Measurements from ENCODE around the gene SPDYE6. TPM values are rescaled to one million over a fixed set of nuclear protein-coding genes. Genes with fewer than 3 reads are reported as not detected.
"Not testable (repeated sequence)": the region's sequence is repeated elsewhere in the genome, so short reads cannot be mapped to it uniquely, and the experiment has no call there.

SPDYE6 gene, protein sequence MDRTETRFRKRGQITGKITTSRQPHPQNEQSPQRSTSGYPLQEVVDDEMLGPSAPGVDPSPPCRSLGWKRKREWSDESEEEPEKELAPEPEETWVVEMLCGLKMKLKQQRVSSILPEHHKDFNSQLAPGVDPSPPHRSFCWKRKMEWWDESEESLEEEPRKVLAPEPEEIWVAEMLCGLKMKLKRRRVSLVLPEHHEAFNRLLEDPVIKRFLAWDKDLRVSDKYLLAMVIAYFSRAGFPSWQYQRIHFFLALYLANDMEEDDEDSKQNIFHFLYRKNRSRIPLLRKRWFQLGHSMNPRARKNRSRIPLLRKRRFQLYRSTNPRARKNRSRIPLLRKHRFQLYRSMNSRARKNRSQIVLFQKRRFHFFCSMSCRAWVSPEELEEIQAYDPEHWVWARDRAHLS
- not detected in 2 replicates for total RNA-seq

DNA sequence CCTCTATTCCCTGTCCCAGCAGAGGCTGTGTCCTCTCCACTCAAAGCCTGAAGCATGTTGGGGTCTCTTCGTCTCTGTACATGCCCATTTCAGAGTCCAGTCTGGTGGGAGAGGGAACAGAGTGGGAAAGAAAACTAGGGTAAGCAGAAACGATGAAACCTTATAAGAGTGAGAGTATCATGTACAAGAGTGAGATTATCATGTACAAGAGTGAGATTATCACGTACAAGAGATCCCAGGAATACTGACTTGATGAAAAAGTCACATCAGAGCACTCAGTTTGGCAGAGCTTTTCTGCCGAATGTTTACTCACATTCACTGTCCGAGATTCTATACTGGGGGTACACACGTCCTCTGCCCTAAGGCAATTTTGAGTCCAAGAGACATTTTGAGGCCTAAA, at the start of gene SPDYE6:
TSS of gene SPDYE6 (minus strand) at position 101 of the 400 bp plus-strand sequence. CDS start 421 bp downstream, outside the sequence.
- DNase-seq (ENCODE audit: low spot score); H3K36me3 Mint-ChIP-seq (ENCODE audit: low read depth); H3K27me3 Mint-ChIP-seq (ENCODE audit: low read depth); H3K4me1 Mint-ChIP-seq (ENCODE audit: low read depth); H3K27ac Mint-ChIP-seq; intact Hi-C loops (cut with micrococcal nuclease); H3K9me3 Mint-ChIP-seq; H3K4me3 Mint-ChIP-seq (ENCODE audit: low read depth): not testable (repeated sequence)

DNA sequence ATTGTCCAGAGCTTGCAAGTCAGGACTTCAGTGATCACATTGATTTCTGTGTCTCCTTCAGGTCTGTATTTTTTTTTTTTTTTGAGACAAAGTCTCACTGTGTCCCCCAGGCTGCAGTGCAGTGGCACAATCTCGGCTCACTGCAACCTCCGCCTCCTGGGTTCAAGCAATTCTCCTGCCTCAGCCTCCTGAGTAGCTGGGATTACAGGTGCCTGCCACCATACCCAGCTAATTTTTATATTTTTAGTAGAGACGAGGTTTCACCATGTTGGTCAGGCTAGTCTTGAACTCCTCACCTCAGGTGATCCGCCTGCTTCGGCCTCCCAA, 48.6 kb upstream of the SPDYE6 start:
- H3K27me3 Mint-ChIP-seq (ENCODE audit: low read depth); intact Hi-C loops (cut with micrococcal nuclease): not testable (repeated sequence)
- H3K36me3 Mint-ChIP-seq (ENCODE audit: low read depth): peaks cover 81% of the 10 kb centered on the region

DNA sequence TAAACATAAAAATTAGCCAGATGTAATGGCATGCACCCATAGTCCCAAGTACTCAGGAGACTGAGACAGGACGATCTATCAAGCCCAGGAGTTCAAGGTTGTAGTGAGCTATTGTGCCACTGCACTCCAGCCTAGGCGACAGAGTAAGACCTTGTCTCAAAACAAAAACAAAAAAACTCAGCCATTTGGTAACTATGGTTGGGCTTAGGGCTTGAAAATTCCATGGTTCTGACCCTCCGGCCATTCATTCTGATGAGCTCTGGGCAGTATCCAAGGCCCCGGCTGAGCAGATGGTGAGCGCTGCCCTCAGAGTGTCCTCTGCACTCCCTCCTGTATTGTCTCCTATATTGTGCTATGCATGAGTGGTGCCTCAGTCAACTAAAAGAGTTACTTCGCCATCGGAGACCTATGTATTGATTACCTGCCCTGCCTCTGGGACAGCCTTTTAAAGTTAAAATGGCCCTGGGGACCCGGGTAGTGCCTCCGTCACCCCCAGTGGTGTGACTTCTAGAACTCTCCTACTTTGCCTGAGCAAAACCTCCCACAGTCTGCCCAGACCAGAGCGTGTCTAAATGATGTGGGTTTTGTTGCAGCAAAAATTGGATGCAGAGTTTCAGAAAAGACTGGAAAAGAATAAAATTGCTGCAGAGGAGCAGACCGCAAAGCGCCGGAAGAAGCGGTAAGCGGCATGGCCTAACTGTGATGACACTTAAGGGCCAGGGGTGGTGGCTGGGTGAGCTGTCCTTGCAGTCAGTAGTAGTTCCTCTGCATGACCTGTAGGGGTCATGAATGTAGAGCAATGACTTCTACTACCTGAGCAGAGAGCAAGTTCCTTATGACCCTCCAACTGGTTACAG, 48.0 kb upstream of the SPDYE6 start:
- Mint-ChIP-seq H3K4me3 (ENCODE audit: low read depth) (no peak overlapping the region), H3K27me3 (ENCODE audit: low read depth) (no peaks in the 10 kb centered on the region), H3K4me1 (ENCODE audit: low read depth) (no peaks in the 10 kb centered on the region), H3K9me3 (no peaks in the 10 kb centered on the region), H3K27ac (no peak overlapping the region), H3K36me3 (ENCODE audit: low read depth) (peaks cover 81% of the 10 kb centered on the region)
- no peak for DNase-seq (ENCODE audit: low spot score)
- intact Hi-C loops (cut with micrococcal nuclease): no loop called here

More for the DNA sequence above, 48.6 kb upstream of the SPDYE6 start:
- not testable (repeated sequence) for H3K27ac Mint-ChIP-seq; H3K9me3 Mint-ChIP-seq; H3K4me3 Mint-ChIP-seq (ENCODE audit: low read depth); DNase-seq (ENCODE audit: low spot score); H3K4me1 Mint-ChIP-seq (ENCODE audit: low read depth)

DNA sequence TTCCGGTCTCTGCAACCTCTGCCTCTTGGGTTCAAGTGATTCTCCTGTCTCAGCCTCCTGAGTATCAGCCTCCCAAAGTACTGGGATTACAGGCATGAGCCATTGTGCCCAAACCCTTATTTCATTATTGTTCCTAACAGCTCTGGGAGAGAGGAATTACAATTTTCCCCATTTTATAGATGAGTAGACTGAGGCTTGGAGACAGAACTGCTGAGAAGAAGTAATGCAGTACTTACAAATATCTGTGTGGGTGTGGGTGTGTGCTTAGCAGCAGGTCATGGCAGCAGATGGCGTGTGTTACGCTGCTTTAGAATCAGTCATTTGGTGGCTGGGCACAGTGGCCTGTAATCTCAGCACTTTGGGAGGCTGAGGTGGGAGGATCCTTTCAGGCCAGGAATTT, 47.3 kb upstream of the SPDYE6 start:
- H3K36me3 Mint-ChIP-seq (ENCODE audit: low read depth): peaks cover 80% of the 10 kb centered on the region
- H3K27ac Mint-ChIP-seq: no peak overlapping the region
- no peaks in the 10 kb centered on the region for H3K9me3 Mint-ChIP-seq
- intact Hi-C loops (cut with micrococcal nuclease): no loop called here
- H3K4me1 Mint-ChIP-seq (ENCODE audit: low read depth): no peaks in the 10 kb centered on the region
- no peaks in the 10 kb centered on the region for H3K27me3 Mint-ChIP-seq (ENCODE audit: low read depth)
- H3K4me3 Mint-ChIP-seq (ENCODE audit: low read depth): no peak overlapping the region
- DNase-seq (ENCODE audit: low spot score): no peak

DNA sequence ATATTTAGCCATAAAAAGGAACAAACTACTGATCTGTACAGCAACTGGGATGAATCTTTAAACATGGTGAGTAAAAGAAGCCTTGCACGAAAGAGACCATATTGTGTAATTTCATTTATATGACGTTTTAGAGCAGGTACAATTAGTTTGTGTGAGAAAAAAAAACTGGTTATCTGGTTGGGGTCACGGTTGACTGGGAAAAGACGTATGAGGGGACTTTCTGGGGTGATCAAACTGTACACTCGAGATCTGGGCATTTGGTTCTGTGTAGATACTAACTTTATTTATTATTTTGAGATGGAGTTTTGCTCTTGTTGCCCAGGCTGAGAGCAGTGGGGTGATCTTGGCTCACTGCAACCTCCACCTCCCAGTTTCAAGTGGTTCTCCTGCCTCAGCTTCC, 44.1 kb upstream of the SPDYE6 start:
- H3K9me3 Mint-ChIP-seq: no peaks in the 10 kb centered on the region
- peaks cover 14% of the 10 kb centered on the region for H3K4me1 Mint-ChIP-seq (ENCODE audit: low read depth)
- peaks cover 57% of the 10 kb centered on the region for H3K36me3 Mint-ChIP-seq (ENCODE audit: low read depth)
- H3K4me3 Mint-ChIP-seq (ENCODE audit: low read depth): no peak overlapping the region
- no peak overlapping the region for H3K27ac Mint-ChIP-seq
- intact Hi-C loops (cut with micrococcal nuclease): no loop called here
- DNase-seq (ENCODE audit: low spot score): no peak
- H3K27me3 Mint-ChIP-seq (ENCODE audit: low read depth): no peaks in the 10 kb centered on the region

DNA sequence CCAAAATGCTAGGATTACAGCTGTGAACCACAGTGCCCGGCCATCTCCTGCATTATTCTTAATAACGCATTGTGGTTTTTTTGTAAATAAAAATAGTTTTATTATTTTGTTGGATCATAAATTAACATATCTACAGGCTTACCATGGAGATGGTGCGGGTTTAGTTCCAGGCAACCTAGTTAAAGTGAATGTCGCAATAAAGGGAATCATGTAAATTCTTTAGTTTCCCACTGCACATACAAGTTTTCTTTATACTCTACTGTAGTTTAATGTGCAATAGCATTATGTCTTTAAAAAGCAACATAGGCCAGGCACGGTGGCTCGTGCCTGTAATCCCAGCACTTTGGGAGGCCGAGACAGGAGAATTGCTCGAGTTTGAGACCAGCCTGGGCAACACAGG, 42.3 kb upstream of the SPDYE6 start:
- H3K9me3 Mint-ChIP-seq: no peaks in the 10 kb centered on the region
- peaks cover 14% of the 10 kb centered on the region for H3K4me1 Mint-ChIP-seq (ENCODE audit: low read depth)
- no peak for DNase-seq (ENCODE audit: low spot score)
- intact Hi-C loops (cut with micrococcal nuclease): loop anchor here (5.0 kb wide), 1 partner anchor 64 kb away; the partner anchor contains the start of genes ALKBH4 and LRWD1
- H3K27me3 Mint-ChIP-seq (ENCODE audit: low read depth): no peaks in the 10 kb centered on the region
- peaks cover 44% of the 10 kb centered on the region for H3K36me3 Mint-ChIP-seq (ENCODE audit: low read depth)
- H3K27ac Mint-ChIP-seq: no peak overlapping the region
- H3K4me3 Mint-ChIP-seq (ENCODE audit: low read depth): no peak overlapping the region

DNA sequence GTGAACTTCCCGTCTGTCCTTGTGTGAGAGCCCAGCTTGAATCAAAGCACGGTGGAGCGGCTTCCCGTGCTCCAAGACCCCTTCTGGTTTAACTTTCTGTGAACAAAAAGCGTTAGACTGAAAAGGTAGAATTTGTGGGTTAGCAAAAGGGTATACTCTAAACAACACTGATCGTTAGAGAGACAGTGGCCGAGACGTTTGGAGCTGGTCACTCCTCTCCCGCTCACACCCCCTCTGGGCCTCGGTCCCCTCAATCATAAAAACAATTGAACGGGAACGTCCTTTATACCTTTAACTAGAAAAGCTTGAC, 40.4 kb upstream of the SPDYE6 start:
- peaks cover 41% of the 10 kb centered on the region for H3K36me3 Mint-ChIP-seq (ENCODE audit: low read depth)
- H3K27me3 Mint-ChIP-seq (ENCODE audit: low read depth): no peaks in the 10 kb centered on the region
- no peak for DNase-seq (ENCODE audit: low spot score)
- H3K4me1 Mint-ChIP-seq (ENCODE audit: low read depth): peaks cover 14% of the 10 kb centered on the region
- peak overlapping the region; percentile 92 for H3K4me3 Mint-ChIP-seq (ENCODE audit: low read depth)
- H3K9me3 Mint-ChIP-seq: no peaks in the 10 kb centered on the region
- peak overlapping the region; percentile 82 for H3K27ac Mint-ChIP-seq
- intact Hi-C loops (cut with micrococcal nuclease): loop anchor here (2.0 to 5.0 kb wide), 2 partner anchors 66 to 110 kb away; partner anchors contain the start of genes ALKBH4, LRWD1 and SH2B2

DNA sequence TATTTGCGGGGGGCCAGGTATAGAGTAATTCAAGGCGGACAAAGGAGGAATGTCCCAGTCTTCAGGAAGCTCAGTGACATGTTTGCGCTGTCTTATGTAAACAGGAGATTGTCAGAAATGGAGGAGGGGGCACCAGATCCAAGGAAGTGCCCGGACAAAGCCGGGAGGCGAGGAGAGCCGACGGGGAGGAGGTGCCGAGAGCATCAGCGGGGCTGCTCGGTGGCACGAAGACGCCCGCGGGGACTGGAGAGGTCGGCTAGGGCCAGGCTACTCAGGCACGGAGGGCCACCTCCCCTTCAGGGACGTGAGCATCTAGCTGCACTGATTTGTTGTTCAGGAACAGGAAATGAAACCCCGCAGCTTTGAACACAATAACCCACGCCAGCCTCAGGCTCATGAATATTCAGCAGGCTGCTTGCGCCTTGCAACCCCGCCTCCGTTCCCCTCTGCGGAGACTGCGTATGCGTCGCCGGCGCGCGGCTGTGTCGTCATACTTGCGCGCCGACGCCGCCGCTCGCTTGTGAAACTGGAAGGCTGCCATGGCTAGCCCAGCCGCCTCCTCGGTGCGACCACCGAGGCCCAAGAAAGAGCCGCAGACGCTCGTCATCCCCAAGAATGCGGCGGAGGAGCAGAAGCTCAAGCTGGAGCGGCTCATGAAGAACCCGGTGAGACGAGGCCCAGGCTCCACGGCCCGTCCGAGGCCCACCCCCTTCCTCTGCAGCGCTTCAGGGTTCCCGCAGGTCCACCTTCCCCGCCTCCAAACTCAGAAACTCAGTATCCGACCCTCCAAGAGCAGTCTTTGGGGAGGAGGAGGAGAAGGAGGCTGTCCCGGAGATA, 39.8 kb upstream of the SPDYE6 start, which contains the start of gene PRKRIP1:
TSS of gene PRKRIP1 (plus strand) at position 491 of the 837 bp plus-strand sequence. CDS start at position 540, 49 bp downstream.
- Mint-ChIP-seq H3K27me3 (ENCODE audit: low read depth) (no peaks in the 10 kb centered on the region), H3K4me3 (ENCODE audit: low read depth) (peak within 1 kb of the TSS; percentile 92), H3K4me1 (ENCODE audit: low read depth) (peaks cover 14% of the 10 kb centered on the region), H3K9me3 (no peaks in the 10 kb centered on the region), H3K27ac (peak within 1 kb of the TSS; percentile 82), H3K36me3 (ENCODE audit: low read depth) (peaks cover 40% of the 10 kb centered on the region)
- intact Hi-C loops (cut with micrococcal nuclease): loop anchor here (2.0 to 5.0 kb wide), 2 partner anchors 66 to 109 kb away; partner anchors contain the start of genes ALKBH4, LRWD1 and SH2B2
- peak; percentile 80 for DNase-seq (ENCODE audit: low spot score)

DNA sequence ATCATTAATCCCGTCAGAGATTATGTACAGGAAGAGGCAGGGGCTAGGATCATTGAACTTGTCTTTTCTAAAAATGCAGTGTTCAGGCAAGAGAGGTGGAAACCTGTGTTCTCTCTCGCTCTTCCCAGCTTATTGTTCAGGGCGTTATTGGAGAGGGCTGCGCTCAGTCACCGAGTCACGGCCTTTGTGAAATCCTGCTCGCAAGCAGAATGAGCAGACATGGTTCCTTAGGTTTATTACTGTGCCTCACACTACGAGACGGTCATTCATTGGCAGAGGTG, 39.3 kb upstream of the SPDYE6 start:
- Mint-ChIP-seq H3K4me3 (ENCODE audit: low read depth) (peak overlapping the region; percentile 92), H3K9me3 (no peaks in the 10 kb centered on the region), H3K4me1 (ENCODE audit: low read depth) (peaks cover 14% of the 10 kb centered on the region), H3K36me3 (ENCODE audit: low read depth) (peaks cover 36% of the 10 kb centered on the region), H3K27ac (peak overlapping the region; percentile 43), H3K27me3 (ENCODE audit: low read depth) (no peaks in the 10 kb centered on the region)
- intact Hi-C loops (cut with micrococcal nuclease): loop anchor here (5.0 kb wide), 1 partner anchor 67 kb away; the partner anchor contains the start of genes ALKBH4 and LRWD1
- no peak for DNase-seq (ENCODE audit: low spot score)

DNA sequence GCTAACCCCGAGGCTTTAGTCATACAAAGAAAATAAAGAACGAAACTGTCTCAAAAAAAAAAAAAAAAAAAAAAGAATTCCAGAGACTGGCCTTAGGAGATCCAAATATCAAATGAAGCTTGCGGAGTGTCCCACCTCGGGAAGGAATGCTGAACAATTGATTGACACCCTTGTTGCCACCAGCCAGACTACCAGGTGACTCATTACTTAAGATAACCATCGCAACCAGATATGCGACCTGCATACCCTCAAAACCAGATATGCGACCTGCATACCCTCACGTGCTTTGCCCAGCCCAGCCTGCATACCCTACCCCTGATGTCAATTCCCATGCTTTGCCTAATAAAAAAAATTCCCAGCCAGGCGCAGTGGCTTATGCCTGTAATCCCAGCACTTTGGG, 37.2 kb upstream of the SPDYE6 start:
- Mint-ChIP-seq H3K27ac (no peak overlapping the region), H3K9me3 (no peaks in the 10 kb centered on the region), H3K27me3 (ENCODE audit: low read depth) (no peaks in the 10 kb centered on the region), H3K36me3 (ENCODE audit: low read depth) (peaks cover 27% of the 10 kb centered on the region), H3K4me1 (ENCODE audit: low read depth) (peaks cover 14% of the 10 kb centered on the region), H3K4me3 (ENCODE audit: low read depth) (no peak overlapping the region)
- DNase-seq (ENCODE audit: low spot score): no peak
- intact Hi-C loops (cut with micrococcal nuclease): no loop called here

DNA sequence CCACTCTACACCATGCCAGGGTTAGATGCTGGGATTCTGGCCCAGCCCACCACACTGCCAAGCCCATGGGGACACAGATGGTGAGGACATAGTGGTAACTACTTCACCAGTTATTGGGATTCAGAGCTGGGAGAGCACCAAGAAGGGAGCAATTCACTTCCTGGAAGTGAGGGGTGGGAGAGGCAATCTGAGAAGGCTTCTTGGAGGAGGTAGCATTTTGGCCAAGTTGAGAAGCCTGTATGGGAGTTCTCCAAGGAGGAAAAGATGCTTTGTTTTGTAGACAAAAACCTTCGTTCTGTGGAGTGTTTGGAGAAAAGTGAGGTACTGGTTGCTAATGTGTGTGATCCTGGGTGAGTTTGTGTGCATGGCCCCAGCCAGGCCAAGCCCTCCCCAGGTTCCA, 36.1 kb upstream of the SPDYE6 start:
- Mint-ChIP-seq H3K36me3 (ENCODE audit: low read depth) (peaks cover 21% of the 10 kb centered on the region), H3K4me1 (ENCODE audit: low read depth) (peaks cover 12% of the 10 kb centered on the region), H3K9me3 (no peaks in the 10 kb centered on the region), H3K27ac (no peak overlapping the region), H3K27me3 (ENCODE audit: low read depth) (no peaks in the 10 kb centered on the region), H3K4me3 (ENCODE audit: low read depth) (no peak overlapping the region)
- intact Hi-C loops (cut with micrococcal nuclease): no loop called here
- no peak for DNase-seq (ENCODE audit: low spot score)

DNA sequence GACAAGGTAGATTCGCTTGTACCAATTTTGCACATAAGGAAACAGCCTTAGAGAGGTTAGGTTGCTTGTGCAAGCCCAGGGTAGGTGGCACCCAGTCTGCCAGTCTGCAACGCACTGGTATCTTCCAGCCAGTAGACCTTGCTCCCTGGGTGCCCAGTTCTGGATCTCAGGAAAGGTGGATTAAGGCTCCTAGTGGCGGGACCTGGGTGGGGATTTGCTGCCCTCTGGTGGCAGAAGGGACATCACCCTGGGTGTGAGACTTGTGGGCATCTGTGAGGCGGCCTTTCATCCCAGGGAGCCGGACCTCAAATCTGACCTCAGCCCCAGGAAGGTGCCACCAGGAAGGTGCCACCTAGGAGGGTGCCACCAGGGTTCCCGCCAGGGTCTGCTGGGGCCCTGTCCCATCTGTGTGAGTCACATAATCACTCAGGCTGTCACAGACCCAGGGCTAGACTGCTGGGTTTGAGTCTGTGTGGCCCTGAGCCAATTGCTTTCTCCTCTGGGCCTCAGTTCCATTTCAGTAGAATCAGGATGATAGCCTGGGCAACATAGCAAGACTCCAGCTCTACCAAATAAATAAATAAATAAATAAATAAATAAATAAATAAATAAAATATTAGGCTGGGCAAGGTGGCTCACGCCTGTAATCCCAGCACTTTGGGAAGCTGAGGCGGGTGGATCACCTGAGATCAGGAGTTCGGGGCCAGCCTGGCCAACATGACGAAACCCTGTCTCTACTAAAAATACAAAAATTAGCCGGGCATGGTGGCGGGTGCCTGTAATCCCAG, 34.6 kb upstream of the SPDYE6 start:
- H3K36me3 Mint-ChIP-seq (ENCODE audit: low read depth): peaks cover 26% of the 10 kb centered on the region
- intact Hi-C loops (cut with micrococcal nuclease): loop anchor here (2.0 kb wide), 1 partner anchor 112 kb away; no protein-coding TSS in a partner anchor
- H3K27ac Mint-ChIP-seq: no peak overlapping the region
- H3K27me3 Mint-ChIP-seq (ENCODE audit: low read depth): no peaks in the 10 kb centered on the region
- H3K4me3 Mint-ChIP-seq (ENCODE audit: low read depth): no peak overlapping the region
- no peaks in the 10 kb centered on the region for H3K9me3 Mint-ChIP-seq
- DNase-seq (ENCODE audit: low spot score): peak; percentile 58
- H3K4me1 Mint-ChIP-seq (ENCODE audit: low read depth): peaks cover 6% of the 10 kb centered on the region

All from activated T-helper 2 cell treated with anti-CD3 and anti-CD28 coated beads, Interferon-gamma antibody, Interleukin-2, Interleukin-4, amounts not matched to agents 10 μg/mL and 5 μg/mL and 100 μg/mL, durations not matched to agents 14 hours and 24 hours and 36 hours (primary cell).